Measurements from ENCODE around the gene CALD1.

Gene CALD1

DNA sequence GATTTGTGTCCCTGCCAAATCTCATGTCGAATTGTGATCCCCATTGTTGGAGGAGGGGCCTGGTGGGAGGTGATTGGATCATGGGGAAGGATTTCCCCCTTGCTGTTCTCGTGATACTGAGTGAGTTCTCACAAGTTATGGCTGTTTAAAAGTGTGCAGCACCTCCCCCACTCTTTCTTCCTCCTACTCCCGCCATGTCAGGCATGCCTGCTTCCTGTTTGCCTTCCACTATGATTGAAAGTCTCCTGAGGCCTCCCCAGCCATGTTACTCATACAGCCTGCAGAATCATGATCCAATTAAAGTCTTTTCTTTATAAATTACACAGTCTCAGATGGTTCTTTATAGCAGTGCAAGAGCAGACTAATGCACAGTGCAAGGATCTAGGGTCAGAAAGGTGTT, 75.4 kb downstream of the CALD1 start:
- DNase-seq (ENCODE audit: low read depth in 1 of 2, low spot score in 1 of 2), result no peak

DNA sequence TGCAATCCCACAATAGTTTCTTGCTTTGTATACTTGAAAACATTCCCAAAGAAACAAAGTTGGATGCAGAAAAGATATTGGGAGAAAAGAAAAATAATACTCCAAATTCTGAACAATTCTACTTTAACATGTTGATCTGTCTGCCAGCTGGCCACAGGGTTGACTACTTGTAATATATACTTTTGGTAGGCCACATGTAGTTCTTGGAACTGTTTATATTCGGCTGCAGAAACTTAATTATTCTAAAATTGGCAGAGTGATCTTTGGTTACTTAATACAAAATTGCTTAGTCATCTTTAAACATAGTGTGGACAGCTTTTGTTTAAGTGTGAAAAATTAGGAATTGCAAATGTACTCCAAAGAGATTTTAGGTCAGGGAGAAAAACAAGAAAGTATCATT, 76.0 kb downstream of the CALD1 start:
- DNase-seq (ENCODE audit: low read depth in 1 of 2, low spot score in 1 of 2), result no peak

DNA sequence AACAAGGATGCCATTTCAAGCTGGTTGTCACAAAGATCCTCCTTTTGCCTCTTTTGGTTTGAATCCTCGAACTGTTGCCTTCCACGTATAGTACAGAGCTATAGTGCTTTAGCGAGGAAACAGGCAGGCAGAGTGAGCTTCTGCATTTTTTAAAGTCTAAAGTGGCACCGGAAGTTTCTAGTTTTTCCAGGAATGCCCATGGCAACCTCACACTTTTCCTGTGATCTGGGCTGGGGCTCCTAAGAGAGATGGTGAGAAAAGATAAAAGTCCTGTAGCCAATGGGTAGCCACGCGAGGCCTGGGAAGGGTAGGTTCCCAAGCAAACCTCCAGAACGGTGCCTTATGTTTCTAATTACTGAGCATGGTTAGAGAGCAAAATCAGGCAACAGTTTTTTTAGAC, 76.7 kb downstream of the CALD1 start:
- no peak for DNase-seq (ENCODE audit: low read depth in 1 of 2, low spot score in 1 of 2)

- no peak for DNase-seq (ENCODE audit: low read depth in 1 of 2, low spot score in 1 of 2)
Observed at GRCh38 chr7:134856691-134857090, 77.3 kb downstream of the CALD1 start.

DNA sequence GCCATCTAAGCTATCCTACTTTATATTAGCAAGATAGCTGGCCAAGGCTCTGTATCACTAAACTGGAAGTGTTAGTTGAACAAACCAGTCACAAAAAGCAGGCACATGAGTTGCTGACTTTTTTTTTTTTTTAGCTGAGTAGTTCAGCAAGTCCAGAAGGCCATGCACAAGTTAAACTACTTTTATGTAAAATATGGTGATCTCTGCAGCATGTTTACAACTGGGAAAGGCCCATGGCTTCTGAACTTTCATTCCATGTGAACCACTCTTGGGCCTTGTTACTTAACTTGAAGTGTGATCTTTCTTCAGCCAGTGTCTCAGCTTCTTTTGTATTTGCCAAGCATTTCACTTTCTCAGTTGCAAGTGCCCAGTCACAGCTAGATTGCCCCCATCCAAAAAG, 78.5 kb downstream of the CALD1 start:
- DNase-seq (ENCODE audit: low read depth in 1 of 2, low spot score in 1 of 2), result no peak

DNA sequence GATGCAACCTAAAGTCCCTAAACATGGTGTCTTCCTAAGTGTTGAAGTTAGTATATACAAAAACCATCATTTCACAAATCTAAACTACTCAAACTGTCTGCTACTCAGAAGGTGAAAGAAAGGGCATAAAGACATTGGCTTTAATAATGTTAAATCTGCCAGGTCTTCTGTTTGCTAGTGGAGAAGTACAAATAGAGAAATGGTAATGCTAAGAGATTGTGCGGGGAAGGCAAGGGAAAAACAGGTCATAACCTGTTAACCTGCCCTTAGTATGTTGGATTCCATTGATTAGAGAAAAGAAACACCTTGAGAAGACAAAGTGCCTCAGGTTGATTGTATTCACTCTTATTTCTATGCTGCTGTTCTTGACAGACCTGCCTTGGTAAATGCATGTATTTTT, 80.3 kb downstream of the CALD1 start:
- DNase-seq (ENCODE audit: low read depth in 1 of 2, low spot score in 1 of 2), result no peak

- no peak for DNase-seq (ENCODE audit: low read depth in 1 of 2, low spot score in 1 of 2)
Observed at GRCh38 chr7:134865001-134865845, 85.8 kb downstream of the CALD1 start.

- no peak for DNase-seq (ENCODE audit: low read depth in 1 of 2, low spot score in 1 of 2)
Observed at GRCh38 chr7:134866617-134867016, 87.2 kb downstream of the CALD1 start.

GRCh38 chr7:134870156-134870555, 90.7 kb downstream of the CALD1 start:
- no peak for DNase-seq (ENCODE audit: low read depth in 1 of 2, low spot score in 1 of 2)

DNA sequence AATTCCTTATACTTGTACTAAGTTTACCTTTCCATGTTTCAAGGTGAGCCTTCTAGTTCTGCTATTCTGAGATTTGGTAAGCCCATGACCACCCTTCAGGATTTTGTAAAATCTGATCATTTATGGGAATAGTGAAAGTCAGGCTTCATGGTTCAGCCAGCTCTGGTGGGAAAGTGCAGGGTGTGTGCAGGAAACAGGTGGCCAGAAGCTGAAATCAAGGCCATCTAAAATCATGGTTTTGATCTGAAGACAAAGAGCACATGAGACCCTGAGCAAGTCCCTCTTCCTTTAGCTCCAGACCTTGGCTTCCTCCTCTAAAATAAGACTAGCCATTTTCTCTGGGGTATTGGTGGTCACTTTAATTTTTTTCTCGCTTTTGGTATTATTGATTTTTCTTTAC, 91.3 kb downstream of the CALD1 start:
- DNase-seq (ENCODE audit: low read depth in 1 of 2, low spot score in 1 of 2), result no peak

DNA sequence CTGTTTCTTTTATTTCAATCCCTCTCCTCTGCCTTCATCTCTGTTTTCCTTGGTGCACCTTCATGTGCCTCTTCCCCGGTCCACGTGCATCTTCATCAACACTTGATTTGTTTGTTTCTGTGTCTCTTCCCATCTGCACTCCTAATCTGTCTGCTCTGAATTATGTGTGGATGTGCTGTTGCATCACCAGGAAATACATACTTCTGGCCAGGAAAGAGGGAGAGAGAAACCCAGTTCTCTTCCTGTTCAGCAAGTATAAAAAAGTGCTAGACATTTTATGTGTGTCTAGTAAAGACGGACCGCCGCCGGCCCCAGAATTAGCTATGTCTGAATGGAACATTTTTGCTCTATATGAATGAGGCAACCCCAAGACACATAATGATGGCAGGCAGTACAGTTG, 93.8 kb downstream of the CALD1 start:
- DNase-seq (ENCODE audit: low read depth in 1 of 2, low spot score in 1 of 2), result no peak

- DNase-seq (ENCODE audit: low read depth in 1 of 2, low spot score in 1 of 2), result no peak
Observed at GRCh38 chr7:134874407-134874806, 95.0 kb downstream of the CALD1 start.

- DNase-seq (ENCODE audit: low read depth in 1 of 2, low spot score in 1 of 2), result no peak
Observed at GRCh38 chr7:134875867-134876266, 96.4 kb downstream of the CALD1 start.

DNA sequence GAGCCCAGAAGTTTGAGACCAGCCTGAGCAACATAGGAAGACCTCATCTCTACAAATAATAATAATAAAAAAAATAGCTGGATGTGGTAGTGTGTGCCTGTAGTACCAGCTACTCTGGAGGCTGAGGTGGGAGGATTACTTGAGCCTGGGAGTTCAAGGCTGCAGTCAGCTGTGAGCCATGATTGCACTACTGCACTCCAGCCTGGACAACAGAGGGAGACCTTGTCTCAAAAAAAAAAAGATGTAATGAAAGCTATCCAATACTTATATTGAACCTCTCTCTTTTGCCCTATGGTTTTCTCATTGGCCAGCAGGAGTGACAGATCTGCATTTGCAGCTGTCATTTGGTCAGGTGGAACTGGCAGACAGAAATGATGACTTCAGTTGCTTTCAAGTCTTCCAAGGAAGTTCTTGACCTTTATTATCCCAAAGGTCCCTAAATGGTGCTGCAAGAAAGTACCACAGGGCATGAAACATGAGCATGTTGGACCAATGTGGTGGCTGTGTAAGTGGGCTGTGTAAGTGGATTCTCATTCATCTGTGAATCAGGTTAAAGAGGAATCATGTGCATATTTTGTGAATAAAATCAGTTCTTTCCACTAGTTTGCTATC, 99.4 kb downstream of the CALD1 start:
- DNase-seq (ENCODE audit: low read depth in 1 of 2, low spot score in 1 of 2), result no peak

DNA sequence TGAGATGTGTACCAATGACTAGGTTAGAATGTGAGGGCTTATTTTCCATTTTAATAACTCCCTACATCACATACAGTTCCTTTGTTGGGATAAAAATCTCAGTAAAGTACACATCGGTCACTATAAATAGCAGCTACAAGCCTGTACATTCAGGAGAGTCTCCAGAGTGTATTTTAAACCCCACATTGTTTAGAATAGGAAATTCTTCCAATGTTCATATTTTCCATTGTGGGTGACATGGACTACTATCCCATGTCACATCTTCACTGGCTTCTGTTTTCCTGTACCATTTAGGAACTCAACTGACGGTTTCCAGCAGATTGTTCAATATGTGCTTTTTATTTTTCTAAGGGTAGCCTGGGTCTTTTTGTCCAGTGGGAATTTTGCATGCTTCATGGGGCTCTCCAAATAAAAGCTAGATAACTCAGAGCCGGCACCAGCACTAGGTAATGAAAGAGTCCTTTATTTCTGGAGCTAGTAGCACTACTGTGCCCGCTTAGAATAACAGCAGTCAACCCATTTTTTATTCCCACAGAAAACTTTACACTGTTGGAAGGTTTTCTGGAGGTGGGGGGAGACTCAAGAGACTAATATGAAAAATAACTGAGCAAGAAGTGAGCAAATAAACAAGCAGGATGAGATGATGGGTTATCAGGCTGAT, 100.5 kb downstream of the CALD1 start:
- no peak for DNase-seq (ENCODE audit: low read depth in 1 of 2, low spot score in 1 of 2)

DNA sequence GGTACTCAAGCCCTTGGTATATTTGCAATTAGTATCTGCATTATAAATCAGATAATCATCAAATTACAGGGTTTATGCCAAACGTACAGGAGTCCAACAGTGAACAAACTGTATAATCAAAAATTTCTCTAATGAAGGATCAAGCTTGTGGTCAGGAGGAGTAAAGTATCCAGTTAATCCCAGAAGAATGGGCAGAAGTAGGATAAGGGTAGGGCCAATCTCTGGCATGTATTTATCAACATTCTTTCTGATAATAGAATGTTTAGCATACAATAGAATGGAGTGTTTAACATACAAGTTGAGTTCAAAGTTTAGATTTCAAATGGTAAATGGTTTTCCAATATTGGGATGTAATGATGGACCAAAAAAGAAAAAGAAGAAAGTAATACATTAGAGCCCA, 103.0 kb downstream of the CALD1 start:
- no peak for DNase-seq (ENCODE audit: low read depth in 1 of 2, low spot score in 1 of 2)

DNA sequence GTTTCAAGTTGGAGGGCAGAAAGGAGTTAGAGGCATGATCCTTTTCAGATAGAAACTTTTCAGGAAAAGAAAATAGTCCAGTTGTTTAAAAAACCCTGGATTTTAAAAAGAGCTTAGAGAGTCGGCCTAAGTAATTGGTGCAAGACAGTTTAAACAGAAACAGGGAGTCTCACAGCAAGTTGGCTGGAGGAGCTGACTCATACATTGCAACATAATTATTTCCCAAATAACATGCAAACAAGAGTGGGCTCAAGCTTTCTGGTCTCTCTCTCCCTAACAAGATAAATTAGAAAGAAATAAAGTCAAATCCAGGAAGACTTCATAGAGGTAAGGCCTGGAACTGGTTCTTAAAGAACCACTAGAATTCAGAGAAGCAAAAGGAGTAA, 106.5 kb downstream of the CALD1 start:
- DNase-seq (ENCODE audit: low read depth in 1 of 2, low spot score in 1 of 2), result no peak

- no peak for DNase-seq (ENCODE audit: low read depth in 1 of 2, low spot score in 1 of 2)
Observed at GRCh38 chr7:134886353-134887057, 107.1 kb downstream of the CALD1 start.

GRCh38 chr7:134887523-134887922, 108.1 kb downstream of the CALD1 start:
- no peak for DNase-seq (ENCODE audit: low read depth in 1 of 2, low spot score in 1 of 2)

- DNase-seq (ENCODE audit: low read depth in 1 of 2, low spot score in 1 of 2), result no peak
Observed at GRCh38 chr7:134888141-134888740, 108.8 kb downstream of the CALD1 start.
